Subcutaneous abdominal adipose tissue (tissue), 5 donors: Measurements from ENCODE around the gene GRID1.

Source experiments
- H3K27ac ChIP-seq: one replicate; pipeline ENCODE4 v1.7.0; 2013; ENCODE audit warnings: low read depth, mild to moderate bottlenecking, inconsistent platforms, low read length, moderate library complexity
- H3K27me3 ChIP-seq, 5 donors: one replicate each; pipeline ENCODE4 v1.7.0; 2013; ENCODE audit warnings: low read length in 5 of 5, inconsistent platforms in 1 of 5; ENCODE audit not compliant: control insufficient read depth in 5 of 5, insufficient read depth in 4 of 5
- H3K36me3 ChIP-seq, 5 donors: one replicate each; pipeline ENCODE4 v1.7.0; 2013; ENCODE audit warnings: low read length in 5 of 5; ENCODE audit not compliant: control insufficient read depth in 5 of 5, insufficient read depth in 5 of 5
- H3K4me1 ChIP-seq, 5 donors: one replicate each; pipeline ENCODE4 v1.7.0; 2013; ENCODE audit warnings: low read length in 5 of 5, mild to moderate bottlenecking in 3 of 5, moderate library complexity in 1 of 5; ENCODE audit not compliant: control insufficient read depth in 5 of 5, insufficient read depth in 5 of 5
- H3K4me3 ChIP-seq, 5 donors: one replicate each; pipeline ENCODE4 v1.7.0; 2013; ENCODE audit warnings: low read length in 5 of 5, low read depth in 1 of 5
- H3K9ac ChIP-seq, 5 donors: one replicate each; pipeline ENCODE4 v1.7.0; 2013; ENCODE audit warnings: low read length in 5 of 5, mild to moderate bottlenecking in 4 of 5, moderate library complexity in 3 of 5
- H3K9me3 ChIP-seq, 5 donors: one replicate each; pipeline ENCODE4 v1.7.0; 2013; ENCODE audit warnings: low read length in 5 of 5; ENCODE audit not compliant: control insufficient read depth in 5 of 5
- donor health status: healthy.
- donor health status: healthy.
- donor health status: healthy.
- donor health status: healthy.
- donor health status: healthy.

The GRID1 gene

GRCh38 chr10:85919491-85920021, 447.0 kb downstream of the GRID1 start:
- H3K36me3 ChIP-seq: no peaks in the 10 kb centered on the region
- no peak overlapping the region for H3K9ac ChIP-seq
- no peak overlapping the region for H3K27ac ChIP-seq
- no peaks in the 10 kb centered on the region for H3K9me3 ChIP-seq
- no peaks in the 10 kb centered on the region for H3K27me3 ChIP-seq
- no peak overlapping the region for H3K4me3 ChIP-seq
- peaks cover 0 to 9% (median 5%) of the 10 kb centered on the region in 5 donors for H3K4me1 ChIP-seq

- no peak overlapping the region for H3K4me3 ChIP-seq
- peaks cover 0 to 9% (median 5%) of the 10 kb centered on the region in 5 donors for H3K4me1 ChIP-seq
Measured at GRCh38 chr10:85918371-85918770, 448.2 kb downstream of the GRID1 start.

GRCh38 chr10:85917601-85918000, 449.0 kb downstream of the GRID1 start:
- Histone ChIP-seq H3K36me3 (no peaks in the 10 kb centered on the region), H3K9ac (no peak overlapping the region), H3K4me3 (no peak overlapping the region), H3K4me1 (peaks cover 0 to 9% (median 5%) of the 10 kb centered on the region in 5 donors), H3K9me3 (no peaks in the 10 kb centered on the region), H3K27me3 (no peaks in the 10 kb centered on the region), H3K27ac (no peak overlapping the region)

More at GRCh38 chr10:85918371-85918770, 448.2 kb downstream of the GRID1 start:
- Histone ChIP-seq H3K27ac (no peak overlapping the region), H3K9me3 (no peaks in the 10 kb centered on the region), H3K9ac (no peak overlapping the region), H3K36me3 (no peaks in the 10 kb centered on the region), H3K27me3 (no peaks in the 10 kb centered on the region)

- no peak overlapping the region for H3K9ac ChIP-seq
- H3K4me3 ChIP-seq: no peak overlapping the region
- no peaks in the 10 kb centered on the region for H3K9me3 ChIP-seq
- no peaks in the 10 kb centered on the region for H3K27me3 ChIP-seq
- no peaks in the 10 kb centered on the region for H3K36me3 ChIP-seq
- H3K4me1 ChIP-seq: peaks cover 0 to 9% (median 5%) of the 10 kb centered on the region in 5 donors
- H3K27ac ChIP-seq: no peak overlapping the region
Measured at GRCh38 chr10:85916994-85917573, 449.5 kb downstream of the GRID1 start.

- Histone ChIP-seq H3K4me1 (peaks cover 0 to 9% (median 5%) of the 10 kb centered on the region in 5 donors), H3K36me3 (no peaks in the 10 kb centered on the region), H3K9ac (no peak overlapping the region), H3K9me3 (no peaks in the 10 kb centered on the region), H3K27ac (no peak overlapping the region), H3K27me3 (no peaks in the 10 kb centered on the region), H3K4me3 (no peak overlapping the region)
Measured at GRCh38 chr10:85916286-85916685, 450.3 kb downstream of the GRID1 start.

- H3K4me3 ChIP-seq: no peak overlapping the region
- peaks cover 0 to 9% (median 5%) of the 10 kb centered on the region in 5 donors for H3K4me1 ChIP-seq
- no peaks in the 10 kb centered on the region for H3K36me3 ChIP-seq
- no peaks in the 10 kb centered on the region for H3K9me3 ChIP-seq
- no peaks in the 10 kb centered on the region for H3K27me3 ChIP-seq
- no peak overlapping the region for H3K27ac ChIP-seq
- no peak overlapping the region for H3K9ac ChIP-seq
Measured at GRCh38 chr10:85915245-85915846, 451.2 kb downstream of the GRID1 start.

GRCh38 chr10:85914720-85915119, 451.9 kb downstream of the GRID1 start:
- Histone ChIP-seq H3K9me3 (no peaks in the 10 kb centered on the region), H3K27ac (no peak overlapping the region), H3K9ac (no peak overlapping the region), H3K4me3 (no peak overlapping the region), H3K36me3 (no peaks in the 10 kb centered on the region), H3K4me1 (peaks cover 0 to 9% (median 4%) of the 10 kb centered on the region in 5 donors), H3K27me3 (no peaks in the 10 kb centered on the region)

GRCh38 chr10:85908462-85908861, 458.1 kb downstream of the GRID1 start:
- no peaks in the 10 kb centered on the region for H3K9me3 ChIP-seq

GRCh38 chr10:85902051-85902450, 464.5 kb downstream of the GRID1 start:
- Histone ChIP-seq H3K9ac (no peak overlapping the region), H3K27me3 (no peaks in the 10 kb centered on the region), H3K36me3 (no peaks in the 10 kb centered on the region), H3K27ac (no peak overlapping the region), H3K4me3 (no peak overlapping the region), H3K4me1 (no peaks in the 10 kb centered on the region), H3K9me3 (no peaks in the 10 kb centered on the region)

More at GRCh38 chr10:85908462-85908861, 458.1 kb downstream of the GRID1 start:
- H3K27ac ChIP-seq: no peak overlapping the region
- no peaks in the 10 kb centered on the region for H3K27me3 ChIP-seq
- no peaks in the 10 kb centered on the region for H3K36me3 ChIP-seq
- no peak overlapping the region for H3K4me3 ChIP-seq
- H3K9ac ChIP-seq: no peak overlapping the region
- no peaks in the 10 kb centered on the region for H3K4me1 ChIP-seq

- H3K4me1 ChIP-seq: no peaks in the 10 kb centered on the region
- no peak overlapping the region for H3K9ac ChIP-seq
- H3K27ac ChIP-seq: no peak overlapping the region
- no peaks in the 10 kb centered on the region for H3K27me3 ChIP-seq
- H3K4me3 ChIP-seq: no peak overlapping the region
- no peaks in the 10 kb centered on the region for H3K9me3 ChIP-seq
- no peaks in the 10 kb centered on the region for H3K36me3 ChIP-seq
Measured at GRCh38 chr10:85901599-85901998, 465.0 kb downstream of the GRID1 start.
